GM19467 (cell line): ENCODE measurements around the gene PRKAG3.
"Not testable (repeated sequence)": the region's sequence is repeated elsewhere in the genome, so short reads cannot be mapped to it uniquely, and the experiment has no call there.

Experiments
- ATAC-seq: cut with Tn5 transposase; IDR thresholded peaks from one replicate; pipeline ENCODE4 v1.9.1; 2021; ENCODE audit warnings: mild to moderate bottlenecking, moderate library complexity; ENCODE audit not compliant: unreplicated experiment

The PRKAG3 gene

DNA sequence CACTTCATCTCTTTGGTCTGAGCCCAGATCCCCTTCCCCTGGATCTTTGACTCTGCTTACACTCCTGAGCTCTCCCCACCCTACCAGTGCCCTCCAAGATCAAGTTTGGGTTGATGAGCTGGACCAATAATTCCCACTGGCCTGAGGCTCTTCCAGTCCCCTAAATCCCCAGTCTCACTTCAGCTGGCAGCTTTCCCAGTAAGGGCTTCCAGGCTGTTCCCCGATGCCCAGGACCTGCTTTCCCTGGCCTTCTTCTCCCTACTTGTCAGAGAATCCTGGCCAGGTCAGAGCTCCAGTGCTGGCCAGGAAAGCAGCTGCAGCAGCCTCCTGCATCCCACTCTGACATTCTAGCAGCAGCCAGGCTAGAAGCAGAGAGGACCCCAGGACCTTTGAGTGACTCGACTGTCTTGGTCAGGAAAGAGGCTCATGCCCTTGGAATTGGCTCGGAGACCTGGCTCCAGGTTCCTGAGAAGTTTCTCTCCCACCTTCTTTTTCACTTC, 31.5 kb upstream of the PRKAG3 start:
- no peak for ATAC-seq

DNA sequence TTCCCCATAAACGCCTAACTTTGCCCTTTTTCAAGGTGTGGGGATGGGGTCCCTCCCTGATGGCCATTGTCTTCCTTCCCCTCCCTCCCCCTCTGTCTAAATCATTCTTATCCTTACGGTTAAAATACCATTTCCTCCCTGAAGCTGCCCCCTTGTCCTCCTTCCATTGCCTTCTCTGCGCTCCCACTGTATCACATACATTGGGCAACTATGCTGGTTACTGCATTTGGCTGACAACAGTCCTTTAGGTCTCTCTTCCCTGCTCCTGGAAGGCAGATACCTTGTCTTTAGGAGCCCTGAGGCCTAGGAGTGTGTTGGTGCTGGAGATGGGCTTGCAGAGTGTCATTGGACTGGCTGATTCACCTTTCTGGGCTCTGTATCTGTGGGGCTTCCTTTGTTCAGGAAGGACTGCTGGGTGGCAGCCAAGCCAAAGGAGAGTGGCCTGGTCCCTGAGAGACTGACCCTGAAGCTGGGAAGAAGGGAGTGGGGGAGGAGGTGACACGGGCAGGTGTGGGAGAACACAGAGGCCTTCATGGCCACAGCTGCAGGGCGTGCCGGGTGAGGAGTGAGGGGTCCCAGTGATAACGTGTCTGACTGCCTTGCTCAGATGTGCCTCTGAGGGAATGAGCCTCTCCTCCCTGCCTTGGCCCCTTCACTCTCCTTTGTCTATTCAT, 30.2 kb upstream of the PRKAG3 start:
- ATAC-seq: no peak

DNA sequence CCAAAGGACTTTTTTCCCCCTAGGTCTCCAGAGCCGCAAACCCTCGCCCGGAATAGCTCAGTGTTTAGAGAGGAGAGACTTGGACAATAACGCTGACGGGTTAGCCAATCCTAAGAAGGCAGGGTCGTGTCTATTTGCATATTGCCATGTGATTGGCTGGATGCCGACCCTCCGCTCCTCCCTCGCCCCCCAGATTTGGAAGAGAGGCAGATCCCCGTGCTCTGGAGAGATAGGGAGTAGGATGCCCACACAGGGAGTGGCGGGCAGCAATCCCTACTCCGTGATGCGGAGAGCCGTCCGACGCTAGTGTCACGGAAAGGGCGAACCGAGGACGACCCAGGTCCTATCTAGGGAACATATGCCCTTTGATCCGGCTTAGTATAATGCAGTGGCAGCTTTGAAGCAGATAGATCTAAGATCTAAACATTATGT, 29.4 kb upstream of the PRKAG3 start:
- no peak for ATAC-seq

DNA sequence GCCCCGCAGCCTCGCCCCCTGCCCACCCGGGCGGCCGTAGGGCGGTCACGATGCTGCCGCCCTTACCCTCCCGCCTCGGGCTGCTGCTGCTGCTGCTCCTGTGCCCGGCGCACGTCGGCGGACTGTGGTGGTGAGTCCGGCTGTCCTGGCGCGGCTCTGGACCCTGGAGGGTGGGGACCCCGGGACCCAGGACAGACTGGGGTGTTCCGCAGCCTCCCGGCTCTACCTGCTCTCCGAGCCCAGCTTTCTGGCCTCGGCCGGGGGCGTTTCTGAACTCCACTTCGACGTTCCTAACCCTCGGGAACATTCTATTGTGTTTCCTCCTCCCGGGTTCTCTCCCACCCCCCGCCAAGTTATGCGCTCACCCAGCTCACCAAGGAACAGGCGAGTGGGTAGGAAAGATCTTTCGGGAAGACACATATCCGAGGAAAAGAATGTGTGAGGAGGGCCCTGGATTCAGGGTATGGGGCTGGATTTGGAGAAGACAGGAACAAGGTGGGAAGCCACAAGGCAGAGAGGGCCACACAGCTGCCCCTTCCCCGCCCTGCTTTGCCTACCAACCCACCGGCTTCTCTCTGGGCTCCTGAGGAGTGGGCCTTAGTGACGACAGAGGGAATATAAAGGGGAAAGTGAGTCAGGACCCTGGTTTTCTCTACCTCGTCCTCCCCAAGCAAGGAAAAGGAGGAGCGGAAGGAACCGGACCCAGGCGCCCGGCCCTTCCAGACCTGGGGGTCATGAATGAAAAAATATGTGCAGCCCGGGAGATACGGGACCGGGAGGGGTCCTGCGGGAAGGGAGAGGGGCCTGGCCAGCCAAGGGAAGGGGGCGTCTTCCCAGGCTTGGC, 28.6 kb upstream of the PRKAG3 start:
- no peak for ATAC-seq

DNA sequence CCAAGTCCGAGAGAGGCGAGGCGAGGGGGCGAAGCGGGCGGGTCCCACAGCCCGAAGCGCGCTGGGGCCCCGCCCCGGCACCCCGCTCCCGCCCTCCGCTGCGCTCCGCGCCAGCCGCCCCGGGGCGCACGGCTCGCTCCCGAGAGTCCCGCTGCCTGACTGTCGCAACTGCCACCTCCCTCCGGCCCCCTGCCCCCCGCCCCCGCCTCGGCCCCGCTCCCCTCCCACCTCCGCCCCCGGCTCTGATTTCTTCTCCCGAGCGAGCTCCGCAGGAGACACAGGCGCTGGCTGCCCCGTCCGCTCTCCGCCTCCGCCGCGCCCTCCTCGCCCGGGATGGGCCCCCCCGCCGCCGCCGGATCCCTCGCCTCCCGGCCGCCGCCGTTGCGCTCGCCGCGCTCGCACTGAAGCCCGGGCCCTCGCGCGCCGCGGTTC, 28.0 kb upstream of the PRKAG3 start, which contains the start of gene WNT6:
WNT6 (plus strand) TSS at position 250 of the 432 bp plus-strand sequence. CDS start 233 bp downstream, outside the sequence.
- no peak for ATAC-seq

DNA sequence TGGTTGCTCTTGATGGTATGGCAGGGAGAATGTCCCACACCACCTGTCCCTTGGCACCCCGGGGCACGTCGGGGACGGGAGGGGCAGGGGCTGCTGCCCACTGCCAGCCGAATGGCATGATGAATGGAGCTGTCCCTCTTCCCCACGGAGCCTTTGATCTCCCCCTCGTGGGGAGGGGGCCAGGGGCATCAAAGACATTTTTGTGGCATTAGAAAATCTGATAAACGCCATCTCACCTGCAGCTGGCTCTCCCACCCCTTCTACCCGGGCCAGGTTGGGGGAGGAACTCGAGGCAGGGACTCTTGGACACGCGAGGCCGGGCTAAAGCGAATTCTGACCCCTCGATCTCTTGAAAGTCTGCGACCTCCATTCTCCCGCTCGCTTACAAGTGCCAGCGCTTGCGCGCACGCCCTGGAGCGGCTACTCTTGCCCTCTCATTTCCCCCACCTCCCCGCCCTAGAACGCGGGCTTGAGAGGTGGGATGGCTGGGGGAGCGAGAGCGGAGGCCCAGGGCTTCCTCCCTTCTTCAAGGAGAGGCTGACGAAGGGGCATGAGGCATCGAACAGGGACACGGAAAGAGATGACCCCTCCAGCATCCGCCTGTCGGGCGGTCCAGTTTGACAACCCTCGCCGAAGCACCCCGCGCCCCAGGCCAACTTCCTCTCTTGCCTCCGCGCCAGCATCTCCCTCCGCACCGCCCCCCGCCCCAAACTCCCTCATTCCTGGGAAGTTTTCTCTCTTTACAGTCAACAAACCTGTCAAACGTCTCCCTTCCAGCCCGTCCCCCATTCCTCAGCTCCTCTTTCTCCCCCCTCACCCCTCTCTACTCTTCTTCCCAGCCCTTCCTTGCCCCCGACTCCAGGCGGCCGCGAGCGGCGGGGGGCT, 27.3 kb upstream of the PRKAG3 start:
- ATAC-seq: no peak

DNA sequence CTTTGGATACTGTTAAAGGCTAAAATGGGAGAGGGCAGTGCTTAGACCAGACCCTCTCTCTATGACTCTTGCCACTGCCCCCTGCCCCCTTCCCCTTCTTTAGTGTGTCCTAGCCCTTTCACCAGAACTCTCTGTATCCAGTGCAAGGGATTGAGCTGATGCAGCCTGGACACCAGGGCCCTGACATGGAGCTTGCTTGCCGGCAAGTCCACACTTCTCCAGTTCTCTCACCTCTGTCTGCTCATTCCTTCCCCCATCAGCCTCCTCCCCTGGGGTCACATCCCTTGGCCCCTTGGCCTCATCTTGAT, 26.5 kb upstream of the PRKAG3 start:
- no peak for ATAC-seq

DNA sequence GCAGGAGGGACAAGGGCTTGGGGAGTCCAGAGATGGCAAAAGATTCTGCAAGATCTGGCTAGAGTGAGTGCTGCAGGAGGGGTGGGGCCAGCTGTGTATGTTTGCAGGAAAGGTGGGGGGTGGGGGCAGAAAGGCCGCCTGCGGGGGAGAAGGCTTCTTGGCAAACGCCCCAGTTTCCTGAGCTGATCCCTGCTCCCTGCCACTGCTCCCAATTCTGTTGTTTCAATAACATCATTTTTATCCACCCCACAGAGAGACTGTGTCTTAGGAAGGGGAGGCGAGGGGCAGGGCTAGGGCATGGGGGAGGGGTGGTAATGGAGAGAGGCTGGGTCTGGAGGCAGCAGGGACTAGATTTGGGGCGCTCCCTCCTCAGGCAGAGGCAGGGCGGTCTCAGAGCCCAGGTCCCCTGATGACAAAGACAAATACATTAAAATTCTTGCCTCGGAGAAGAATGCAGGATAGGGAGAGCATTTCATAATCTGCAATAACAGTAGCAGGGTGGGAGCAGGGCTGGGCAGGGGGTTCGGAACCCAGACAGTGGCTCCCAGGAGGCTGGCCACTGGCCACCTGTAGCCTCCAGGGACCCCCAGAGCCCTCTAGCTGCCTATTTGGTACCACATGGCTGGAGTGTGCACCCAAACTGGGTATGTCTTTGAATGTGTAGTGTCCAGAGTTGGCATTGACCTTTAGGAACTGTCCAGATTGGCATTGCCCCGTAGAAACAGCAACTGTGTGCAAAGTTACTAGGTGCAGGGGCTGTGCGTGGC, 26.0 kb upstream of the PRKAG3 start:
- ATAC-seq: no peak

DNA sequence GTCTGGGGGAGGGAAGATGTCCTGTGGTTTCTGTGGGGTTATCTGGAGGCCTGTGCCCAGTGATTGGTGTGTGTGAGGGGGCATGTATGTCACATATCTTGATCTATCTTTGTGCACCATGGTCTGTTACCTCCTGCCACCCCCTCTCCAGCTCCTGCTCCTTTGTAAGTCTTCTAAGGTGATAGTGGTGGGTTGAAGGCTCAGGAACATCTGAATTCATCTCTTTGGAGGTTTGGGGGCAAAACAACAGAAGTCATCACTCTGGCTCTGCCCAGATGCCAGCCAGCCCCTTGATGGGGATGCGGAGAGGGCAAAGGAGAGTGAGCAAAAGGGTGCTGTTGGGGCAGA, 25.3 kb upstream of the PRKAG3 start:
- no peak for ATAC-seq

DNA sequence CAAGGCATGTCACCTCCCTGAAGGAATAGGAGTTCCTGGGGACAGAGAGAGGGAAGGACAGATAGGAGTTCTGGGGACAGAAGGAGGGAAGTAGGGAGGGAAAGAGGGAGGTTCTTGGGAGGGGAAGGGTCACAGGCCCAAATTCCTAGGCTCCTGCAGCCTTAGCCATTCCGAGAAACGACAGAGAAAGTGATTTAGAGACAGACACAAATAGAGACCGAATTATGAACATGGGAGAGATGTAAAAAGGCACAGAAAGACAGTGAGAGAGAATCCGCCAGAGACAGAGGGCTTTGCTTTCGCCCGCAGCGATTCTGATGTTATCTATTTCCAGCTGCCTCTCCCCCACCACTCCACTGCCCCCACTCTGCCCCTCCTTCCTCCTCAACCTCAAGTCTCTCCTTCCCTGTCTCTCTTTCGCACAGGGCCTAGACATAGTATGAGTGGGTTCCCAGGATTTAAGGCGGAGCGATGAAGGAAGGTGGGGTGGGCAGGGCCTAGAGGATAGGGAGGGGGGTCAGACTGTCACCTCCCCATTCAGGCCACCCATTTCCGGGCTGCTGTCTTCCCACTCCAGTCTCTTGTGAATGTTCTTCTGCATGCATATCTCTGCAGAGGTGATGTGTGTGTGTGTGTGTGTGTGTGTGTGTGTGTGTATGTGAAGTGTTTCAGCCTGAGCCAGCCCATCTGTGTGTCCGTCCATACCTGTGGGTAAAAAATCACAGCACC, 24.7 kb upstream of the PRKAG3 start:
- ATAC-seq: no peak

DNA sequence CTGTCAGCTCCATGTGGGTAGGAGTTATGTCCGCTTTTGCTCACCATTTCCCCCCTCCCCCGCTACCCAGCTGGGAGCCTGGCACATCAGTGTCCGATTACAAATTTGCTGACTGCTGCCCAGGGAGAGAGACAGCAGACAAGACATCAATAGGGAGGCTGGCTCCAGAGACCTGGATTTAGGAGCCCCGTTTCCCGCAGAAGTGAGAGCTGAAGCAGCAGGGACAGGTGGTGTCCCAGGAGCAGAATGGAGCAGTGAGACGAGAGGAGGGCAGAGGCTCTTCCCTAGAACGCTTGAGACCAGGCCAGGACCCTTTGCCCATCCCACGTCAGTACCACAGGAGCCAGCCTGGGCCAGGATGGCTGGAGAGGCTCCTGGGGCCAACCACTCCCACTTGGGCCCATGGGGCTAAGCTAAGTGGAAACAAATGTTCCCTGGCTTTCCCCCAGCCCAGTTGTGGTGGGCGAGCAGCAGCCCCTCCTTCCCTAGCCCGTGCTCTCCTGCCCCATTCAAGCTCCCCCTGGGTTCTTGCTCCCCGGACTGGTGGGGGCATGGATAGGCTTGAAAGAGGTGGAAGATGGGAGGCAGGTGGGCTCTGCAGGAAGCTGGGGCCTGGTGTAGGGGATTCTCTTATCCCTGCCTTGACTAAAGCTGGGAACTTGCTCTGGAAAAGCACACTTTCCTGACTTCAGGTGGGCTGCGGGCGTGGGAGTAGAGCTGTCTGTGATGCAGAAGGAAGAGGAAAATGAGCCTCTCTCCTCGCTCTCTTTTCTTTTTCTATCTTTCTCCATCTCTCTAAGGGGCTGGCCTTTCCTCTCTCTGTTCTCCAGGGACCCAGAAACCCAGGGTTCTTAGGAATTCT, 23.9 kb upstream of the PRKAG3 start:
- ATAC-seq: no peak

DNA sequence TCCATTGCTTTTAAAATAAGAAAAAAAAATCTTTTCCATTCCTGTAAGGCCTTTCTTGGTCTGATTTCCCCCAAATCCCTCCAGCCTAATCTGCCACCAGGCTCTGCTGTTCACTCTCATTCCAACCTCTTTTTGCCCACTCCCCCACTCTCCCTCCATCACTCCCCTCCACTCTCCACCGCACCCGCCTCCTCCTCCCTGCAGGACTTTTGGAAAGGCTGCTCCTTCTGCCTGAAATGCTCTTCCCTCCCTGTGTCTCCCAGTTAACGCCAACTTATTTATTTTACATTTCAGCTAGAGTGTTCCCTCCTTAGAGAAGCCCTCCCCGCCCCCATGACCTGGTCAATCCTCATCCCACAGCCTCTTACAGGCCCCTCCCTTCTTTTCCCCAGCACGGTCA, 23.3 kb upstream of the PRKAG3 start:
- no peak for ATAC-seq

DNA sequence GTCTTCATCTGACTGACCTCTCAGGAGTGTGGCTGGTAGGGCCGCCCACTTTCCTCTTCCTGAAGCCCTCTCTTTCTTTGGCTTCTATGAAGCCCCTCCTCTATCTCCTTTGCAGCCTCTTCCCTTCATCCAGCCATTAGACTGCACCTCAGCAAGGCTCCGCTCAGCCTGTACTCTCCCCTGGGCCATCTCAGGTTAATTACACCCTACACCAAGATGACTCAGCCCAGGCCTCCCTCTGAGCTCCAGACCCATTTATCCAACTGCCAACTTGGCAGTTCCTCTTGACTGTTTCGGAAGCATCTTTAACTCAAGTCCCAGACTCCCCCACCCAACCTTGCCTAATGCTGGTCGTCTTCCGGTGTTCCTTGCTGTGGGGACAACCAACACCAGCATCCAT, 22.2 kb upstream of the PRKAG3 start:
- no peak for ATAC-seq

DNA sequence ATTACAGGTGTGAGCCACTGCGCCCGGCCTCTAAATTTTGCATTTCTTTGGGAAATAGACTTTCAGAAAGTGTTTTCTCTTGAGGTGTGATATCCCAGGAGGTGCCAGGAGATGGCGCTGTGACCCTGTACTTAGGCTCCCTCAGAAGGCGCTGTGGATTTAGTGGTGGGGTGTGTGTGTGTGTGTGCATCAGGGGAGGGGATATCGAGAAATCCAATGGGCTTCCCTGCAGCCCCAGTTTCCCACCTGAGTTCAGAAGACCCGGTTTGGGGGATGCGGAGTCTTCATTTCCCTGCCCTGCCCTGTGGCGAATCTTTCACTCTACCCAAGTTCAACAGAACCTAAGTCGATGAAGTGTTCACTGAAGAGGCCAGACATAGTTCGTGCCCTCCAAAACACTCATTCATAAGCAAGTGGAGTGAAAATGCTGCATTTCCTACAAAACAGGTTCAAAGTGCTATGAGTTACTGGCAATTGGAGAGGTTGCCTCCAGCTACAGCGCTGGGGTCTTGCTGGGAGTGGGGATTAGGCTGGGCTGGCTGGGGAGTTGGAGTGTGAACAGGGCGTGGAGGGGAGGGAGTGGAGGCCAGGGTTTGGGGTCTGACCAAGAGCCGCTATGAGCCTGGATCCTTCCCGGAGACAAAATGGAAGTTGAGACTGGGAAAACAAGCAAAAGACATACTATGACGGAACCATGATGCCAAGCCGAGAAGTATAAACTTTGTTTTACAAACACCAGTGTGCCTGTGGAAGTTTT, 21.5 kb upstream of the PRKAG3 start:
- ATAC-seq: no peak

DNA sequence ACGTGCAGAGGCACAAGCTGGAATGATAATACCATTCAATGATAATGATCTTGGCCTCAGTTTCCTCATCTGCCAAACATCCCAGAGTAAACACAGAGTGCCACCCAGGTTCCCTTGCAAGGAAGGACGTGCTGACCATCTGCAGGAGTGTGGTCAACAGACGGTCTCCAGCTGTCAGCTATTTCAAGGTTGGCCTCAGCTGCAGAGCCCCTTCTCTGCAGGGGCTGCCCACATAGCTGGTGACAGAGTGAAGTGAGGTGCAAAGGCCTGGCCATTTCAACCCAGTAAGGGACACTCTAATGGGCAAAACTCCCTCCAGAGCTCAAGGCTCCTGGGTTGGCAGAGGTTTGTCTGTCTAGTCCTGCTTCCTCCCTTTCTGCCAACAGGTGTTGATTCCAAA, 19.7 kb upstream of the PRKAG3 start:
- ATAC-seq: no peak

DNA sequence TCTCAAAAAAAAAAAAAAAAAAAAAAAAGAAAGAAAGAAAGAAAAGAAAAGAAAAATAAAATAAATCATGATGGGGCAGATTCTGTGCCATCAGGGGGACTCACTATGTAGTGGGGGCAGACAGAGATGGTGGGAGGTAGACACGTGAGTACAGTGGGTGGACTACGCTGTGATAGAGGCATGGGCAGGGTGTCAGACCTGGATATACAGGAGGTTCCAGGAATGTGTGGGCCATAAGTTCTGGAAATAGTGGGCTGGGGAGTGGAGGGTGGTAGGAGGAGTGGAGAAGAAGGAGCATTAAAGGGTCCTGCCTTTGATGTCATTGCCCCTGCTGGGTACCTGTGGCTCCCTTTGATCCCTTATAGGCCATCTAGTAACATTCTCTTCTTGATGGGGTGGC, 19.2 kb upstream of the PRKAG3 start:
- ATAC-seq: no peak

DNA sequence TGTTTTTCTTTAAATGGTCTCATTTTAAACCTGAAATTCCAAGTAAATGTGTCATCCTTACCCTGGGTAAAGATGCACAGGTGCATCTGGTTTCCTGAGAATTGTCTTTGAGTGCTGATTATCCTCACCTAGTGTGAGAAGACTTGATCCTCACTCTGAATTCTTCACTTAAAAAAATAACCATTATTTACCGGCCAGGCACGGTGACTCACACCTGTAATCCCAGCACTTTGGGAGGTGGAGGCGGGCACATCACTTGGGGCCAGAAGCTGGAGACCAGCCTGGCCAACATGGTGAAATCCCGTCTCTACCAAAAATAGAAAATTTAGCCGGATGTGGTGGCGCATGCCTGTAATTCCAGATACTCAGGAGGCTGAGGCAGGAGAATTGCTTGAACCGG, 18.1 kb upstream of the PRKAG3 start:
- ATAC-seq: no peak

DNA sequence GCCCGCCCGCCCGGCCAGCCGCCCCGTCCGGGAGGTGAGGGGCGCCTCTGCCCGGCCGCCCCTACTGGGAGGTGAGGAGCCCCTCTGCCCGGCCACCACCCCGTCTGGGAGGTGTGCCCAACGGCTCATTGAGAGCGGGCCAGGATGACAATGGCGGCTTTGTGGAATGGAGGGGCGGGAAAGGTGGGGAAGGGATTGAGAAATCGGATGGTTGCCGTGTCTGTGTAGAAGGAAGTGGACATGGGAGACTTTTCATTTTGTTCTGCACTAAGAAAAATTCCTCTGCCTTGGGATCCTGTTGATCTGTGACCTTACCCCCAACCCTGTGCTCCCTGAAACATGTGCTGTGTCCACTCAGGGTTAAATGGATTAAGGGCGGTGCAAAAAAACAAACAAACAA, 15.4 kb upstream of the PRKAG3 start:
- ATAC-seq: not testable (repeated sequence)
